HG03571 (cell line): Measurements from ENCODE around the gene PDF.
"Not testable (repeated sequence)": the region's sequence is repeated elsewhere in the genome, so short reads cannot be mapped to it uniquely, and the experiment has no call there.

Experiments used
- ATAC-seq: cut with Tn5 transposase; IDR thresholded peaks from one replicate; pipeline ENCODE4 v1.9.1; 2021; ENCODE audit not compliant: unreplicated experiment

PDF gene

GRCh38 chr16:69330286-69331109 is at the start of gene PDF:
Gene PDF (minus strand): TSS chr16:69330588. CDS start chr16:69330570, 18 bp downstream.
- peak; percentile 91 for ATAC-seq

- no peak for ATAC-seq
Observed at GRCh38 chr16:69378760-69379159, 48.4 kb upstream of the PDF start.

- no peak for ATAC-seq
Observed at GRCh38 chr16:69378036-69378435, 47.6 kb upstream of the PDF start.

- ATAC-seq: no peak
Observed at GRCh38 chr16:69376393-69377059, 46.1 kb upstream of the PDF start.

- ATAC-seq: no peak
Observed at GRCh38 chr16:69373019-69373418, 42.6 kb upstream of the PDF start.

- ATAC-seq: no peak
Observed at GRCh38 chr16:69371564-69371963, 41.2 kb upstream of the PDF start.

GRCh38 chr16:69368866-69369265 is 38.5 kb upstream of the PDF start:
- no peak for ATAC-seq

GRCh38 chr16:69367980-69368379 is 37.6 kb upstream of the PDF start:
- ATAC-seq: no peak

GRCh38 chr16:69366431-69366830 is 36.0 kb upstream of the PDF start:
- no peak for ATAC-seq

- ATAC-seq: no peak
Observed at GRCh38 chr16:69365901-69366300, 35.5 kb upstream of the PDF start.

GRCh38 chr16:69364088-69364487 is 33.7 kb upstream of the PDF start:
- no peak for ATAC-seq

- ATAC-seq: no peak
Observed at GRCh38 chr16:69363281-69363717, 32.9 kb upstream of the PDF start.

- ATAC-seq: not testable (repeated sequence)
Observed at GRCh38 chr16:69360070-69360469, 29.7 kb upstream of the PDF start.

GRCh38 chr16:69351309-69352027 is 21.1 kb upstream of the PDF start, which contains the start of gene TMED6:
Gene TMED6 (minus strand): TSS chr16:69351786. CDS start chr16:69351753, 33 bp downstream.
- no peak for ATAC-seq

GRCh38 chr16:69350536-69351133 is 20.2 kb upstream of the PDF start:
- no peak for ATAC-seq

- no peak for ATAC-seq
Observed at GRCh38 chr16:69349536-69349935, 19.1 kb upstream of the PDF start.

GRCh38 chr16:69348222-69348621 is 17.8 kb upstream of the PDF start:
- ATAC-seq: no peak

- ATAC-seq: no peak
Observed at GRCh38 chr16:69346683-69347082, 16.3 kb upstream of the PDF start.

GRCh38 chr16:69345923-69346322 is 15.5 kb upstream of the PDF start:
- ATAC-seq: no peak

- ATAC-seq: no peak
Observed at GRCh38 chr16:69344171-69344570, 13.8 kb upstream of the PDF start.

- ATAC-seq: no peak
Observed at GRCh38 chr16:69340095-69340644, 9.8 kb upstream of the PDF start.
